Posterior cingulate gyrus (tissue), 11 donors: ENCODE measurements around the gene KCNMB4.

Source experiments
- DNase-seq, 10 donors: peaks; one replicate each; pipeline versions ENCODE4 v3.0.0 to v3.0.0-alpha.2; 2020 to 2021; ENCODE audit warnings: mixed read lengths in 3 of 10
- intact Hi-C: fragments of 100-400 bp; cut with DNase I; formaldehyde crosslinking; loops from one replicate; pipeline ENCODE4 v1.15.1; 2023

The KCNMB4 gene

DNA sequence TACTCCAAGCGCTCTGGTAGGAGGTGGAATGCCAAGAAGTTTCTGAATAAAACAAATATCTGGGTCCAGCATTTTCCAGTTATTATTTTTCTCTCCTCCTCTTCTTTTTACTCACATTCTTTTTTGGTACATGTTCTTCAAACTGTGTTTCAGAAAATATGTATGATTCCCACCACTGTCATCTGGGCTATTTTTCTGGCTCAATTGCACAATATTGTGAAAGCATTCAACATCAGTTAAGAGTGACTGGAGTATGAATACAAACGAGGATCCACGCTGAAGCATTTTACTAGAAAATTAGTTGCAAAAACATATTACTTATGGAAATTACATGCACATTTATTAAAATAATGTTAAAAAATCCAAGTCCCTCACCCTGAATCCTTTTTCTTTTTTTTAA lies 61.5 kb downstream of the KCNMB4 start:
- DNase-seq: no peak
- intact Hi-C loops: no loop called here

- peak in 1 of 10 donors; percentile 69 for DNase-seq
- intact Hi-C loops: no loop called here
Observed at GRCh38 chr12:70430400-70430799, 64.3 kb downstream of the KCNMB4 start.

GRCh38 chr12:70436836-70437235 lies 70.7 kb downstream of the KCNMB4 start:
- intact Hi-C loops: no loop called here

GRCh38 chr12:70443062-70443673 lies 77.1 kb downstream of the KCNMB4 start:
- intact Hi-C loops: no loop called here
- no peak for DNase-seq

More at GRCh38 chr12:70436836-70437235, 70.7 kb downstream of the KCNMB4 start:
- DNase-seq: no peak

GRCh38 chr12:70444903-70445302 lies 78.8 kb downstream of the KCNMB4 start:
- DNase-seq: no peak
- intact Hi-C loops: no loop called here

DNA sequence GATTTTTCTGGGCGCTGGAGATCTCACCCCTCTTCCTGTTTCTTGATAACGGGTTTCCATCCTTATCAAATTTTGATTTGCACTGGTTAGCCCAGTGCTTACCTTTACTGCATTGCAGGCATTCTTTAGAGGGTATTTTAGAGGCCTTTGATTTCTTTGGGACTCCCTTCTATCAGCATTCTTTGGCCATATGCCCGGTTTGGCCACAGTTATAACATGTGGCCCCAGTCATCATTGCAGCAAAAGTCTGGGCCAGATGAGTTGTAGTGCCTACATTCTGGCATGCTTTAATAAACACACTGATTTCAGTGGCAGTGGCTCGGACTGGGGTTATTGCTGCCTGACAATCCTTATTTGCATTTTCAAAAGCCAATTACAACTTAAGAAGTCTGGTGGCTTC lies 82.3 kb downstream of the KCNMB4 start:
- no peak for DNase-seq
- intact Hi-C loops: no loop called here

DNA sequence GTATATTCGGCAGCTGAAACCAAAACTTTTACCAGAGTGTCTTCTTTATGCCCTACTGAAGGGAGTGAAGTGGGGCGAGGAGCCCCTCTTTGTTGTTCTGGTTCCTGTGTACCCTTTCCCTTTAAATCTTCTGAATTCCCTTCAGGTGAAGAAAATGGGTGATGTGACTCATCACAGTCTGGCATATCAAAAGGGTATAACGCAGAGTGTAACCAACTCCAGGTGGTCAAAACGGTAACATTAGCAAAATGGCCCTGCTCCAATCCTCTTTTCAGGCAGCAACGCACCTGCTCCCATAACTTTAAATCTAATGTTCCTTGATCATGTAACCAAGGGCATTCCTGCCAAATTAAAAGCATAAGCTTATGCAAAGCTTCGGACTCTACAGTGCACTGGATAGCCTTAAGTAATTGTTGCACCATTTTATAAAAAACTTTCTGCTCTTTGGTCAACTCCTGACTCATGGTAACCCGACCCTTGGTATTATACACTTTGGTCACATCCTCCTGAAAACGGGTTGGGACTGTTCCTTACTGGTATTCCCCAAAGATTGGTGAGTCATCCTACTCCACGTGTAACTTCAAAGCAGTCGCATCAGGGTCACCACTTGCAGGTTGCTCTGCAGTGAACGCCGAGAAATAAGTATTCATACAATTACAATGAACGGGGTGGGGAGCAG lies 83.1 kb downstream of the KCNMB4 start:
- intact Hi-C loops: no loop called here
- DNase-seq: no peak

DNA sequence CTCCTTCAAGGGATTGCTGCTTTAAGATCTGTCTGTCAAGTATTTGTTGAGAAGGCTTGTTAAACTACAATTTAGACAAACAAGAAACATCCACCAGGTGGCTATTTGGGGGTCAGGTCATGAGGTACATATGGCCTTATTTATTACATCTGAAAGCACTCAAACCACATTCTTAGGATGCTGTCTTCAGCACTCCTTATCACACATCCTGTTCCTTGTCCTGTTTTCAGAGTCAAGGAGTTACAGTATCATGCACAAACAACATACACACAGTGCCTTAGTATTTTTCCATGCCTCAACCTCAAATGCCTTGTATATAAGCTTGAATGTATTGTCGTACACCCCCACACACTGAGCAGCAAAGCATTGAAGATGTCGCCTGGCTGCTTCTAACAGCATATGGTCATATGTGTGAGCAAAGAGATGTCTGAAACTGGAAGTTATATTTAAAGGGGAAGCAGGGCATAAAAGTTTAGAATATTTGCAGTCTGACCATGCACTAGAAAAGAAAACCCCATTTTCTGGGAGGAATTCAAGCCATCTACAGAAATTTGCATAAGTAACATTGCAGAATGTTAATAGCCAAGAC lies 83.8 kb downstream of the KCNMB4 start:
- no peak for DNase-seq
- intact Hi-C loops: no loop called here

DNA sequence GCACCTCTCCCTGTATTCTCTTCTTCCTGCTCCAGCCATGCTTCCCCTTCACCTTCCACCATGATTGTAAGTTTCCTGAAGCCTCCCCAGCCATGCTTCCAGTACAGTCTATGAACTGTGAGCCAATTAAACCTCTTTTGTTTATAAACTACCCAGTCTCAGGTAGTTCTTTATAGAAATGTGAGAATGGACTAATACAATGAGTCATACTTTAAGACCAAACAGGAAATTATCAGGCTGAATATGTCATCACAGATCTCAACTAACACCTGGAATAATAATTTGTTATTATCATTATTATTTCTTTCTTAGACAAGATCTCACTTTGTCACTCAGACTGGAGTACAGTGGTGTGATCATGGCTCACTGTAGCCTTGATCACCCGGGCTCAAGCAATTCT lies 85.4 kb downstream of the KCNMB4 start:
- no peak for DNase-seq
- intact Hi-C loops: no loop called here

DNA sequence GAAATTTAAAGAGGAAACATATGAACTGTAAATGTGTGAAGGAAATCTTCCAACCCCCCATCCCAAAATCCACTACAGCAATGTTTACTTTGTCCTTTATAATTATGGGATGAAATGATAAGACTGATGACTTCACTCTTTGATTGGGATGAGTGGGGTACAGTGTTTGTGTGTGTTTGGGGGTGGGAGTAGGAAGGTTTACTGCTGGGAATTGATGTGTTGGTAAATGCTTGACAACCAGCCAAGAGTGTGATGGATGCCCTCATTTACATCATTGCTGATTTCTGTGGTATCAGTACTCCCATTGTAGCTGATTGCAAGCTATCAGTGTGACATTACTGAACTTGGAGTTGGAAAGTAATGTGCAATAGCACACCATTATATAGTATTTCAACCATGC lies 90.9 kb downstream of the KCNMB4 start:
- DNase-seq: no peak
- intact Hi-C loops: no loop called here

DNA sequence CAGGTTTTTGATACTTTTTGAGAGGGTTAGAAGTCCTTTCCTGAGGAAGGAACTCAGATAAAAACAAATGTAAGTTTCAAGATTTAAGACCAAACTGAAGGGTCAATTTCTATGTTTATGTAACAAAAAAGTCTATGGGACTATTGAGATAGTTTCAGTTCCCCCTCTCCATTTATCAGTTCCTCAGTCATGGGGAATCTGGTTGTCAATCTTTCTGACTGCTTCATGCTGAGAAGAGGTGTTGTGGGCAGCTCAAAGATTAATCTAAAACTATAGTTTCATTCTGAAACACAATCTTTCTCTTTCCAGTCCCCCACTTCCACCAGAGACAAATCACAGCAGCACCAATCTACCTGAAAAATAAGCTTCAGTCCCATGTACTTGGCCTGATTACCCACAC lies 93.7 kb downstream of the KCNMB4 start:
- no peak for DNase-seq
- intact Hi-C loops: no loop called here

GRCh38 chr12:70463997-70464396 lies 97.9 kb downstream of the KCNMB4 start:
- intact Hi-C loops: no loop called here
- no peak for DNase-seq

DNA sequence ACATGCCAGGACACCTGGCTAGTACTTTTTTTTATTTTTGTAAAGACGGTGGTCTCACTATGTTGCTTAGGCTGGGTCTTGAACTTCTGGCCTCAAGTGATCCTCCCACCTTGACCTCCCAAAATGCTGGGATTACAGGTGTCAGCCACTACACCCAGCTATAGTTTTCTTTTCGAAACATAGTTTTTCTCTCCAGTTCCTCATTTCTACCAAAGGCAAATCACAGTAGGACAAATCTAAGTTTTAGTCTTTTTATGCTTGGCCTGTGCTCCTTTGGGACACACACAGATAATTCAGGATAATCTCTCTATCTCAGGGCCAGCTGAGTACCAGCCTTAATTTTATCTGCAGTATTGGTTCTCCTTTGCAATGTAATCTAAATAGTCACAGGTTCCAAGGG lies 100.7 kb downstream of the KCNMB4 start:
- DNase-seq: no peak
- intact Hi-C loops: no loop called here

DNA sequence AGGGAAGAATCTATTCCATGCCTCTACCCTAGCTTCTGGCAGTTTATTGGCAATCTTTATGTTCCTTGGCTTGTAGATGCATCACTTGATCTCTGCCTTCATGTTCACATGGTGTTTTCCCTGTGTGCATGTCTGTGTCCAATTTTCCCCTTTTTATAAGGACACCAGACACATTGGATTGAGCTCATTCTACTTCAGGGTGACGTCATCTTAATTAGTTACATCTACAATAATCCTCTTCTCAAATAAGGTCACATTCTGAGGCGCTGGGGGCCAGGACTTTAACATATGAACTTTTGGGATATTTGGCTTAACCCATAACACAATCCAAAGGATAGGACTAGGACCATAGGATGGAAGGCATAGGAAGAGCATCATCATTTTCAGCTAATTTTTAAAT lies 101.4 kb downstream of the KCNMB4 start:
- DNase-seq: no peak
- intact Hi-C loops: no loop called here

GRCh38 chr12:70467918-70468733 lies 102.0 kb downstream of the KCNMB4 start:
- peak in 2 of 10 donors; percentile 56 to 62 for DNase-seq
- intact Hi-C loops: no loop called here

- no peak for DNase-seq
- intact Hi-C loops: no loop called here
Observed at GRCh38 chr12:70468741-70469140, 102.7 kb downstream of the KCNMB4 start.

- intact Hi-C loops: no loop called here
- no peak for DNase-seq
Observed at GRCh38 chr12:70469221-70469820, 103.2 kb downstream of the KCNMB4 start.

DNA sequence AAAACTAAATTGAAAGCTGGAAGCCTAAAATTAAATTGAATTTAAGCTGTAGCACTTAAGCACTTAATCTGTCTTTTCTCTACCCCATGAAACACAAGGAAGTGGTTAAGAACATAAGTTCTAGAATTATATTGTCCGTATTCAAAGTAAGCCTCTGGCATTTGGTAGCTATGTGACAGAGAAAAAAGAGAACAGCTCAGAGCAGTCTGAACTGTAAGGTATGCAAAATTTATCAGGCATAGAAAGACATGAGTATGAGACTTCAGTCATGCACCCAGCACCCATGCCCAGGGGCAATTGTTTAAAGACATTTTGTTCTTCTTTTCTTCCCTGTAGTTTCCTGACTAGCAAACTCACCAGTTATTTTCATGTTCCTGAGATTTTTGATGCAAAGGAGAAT lies 116.7 kb downstream of the KCNMB4 start:
- intact Hi-C loops: no loop called here
- DNase-seq: no peak
